NCI-H187 treated with DMSO at 0.1 percent for 48 hours (cell line): ENCODE results near the gene MRM3.
"Not testable (repeated sequence)": the region's sequence is repeated elsewhere in the genome, so short reads cannot be mapped to it uniquely, and the experiment has no call there.

ENCODE experiments used
- DNase-seq: peaks from one replicate; lab custom pipeline; 2025; lab: John Stamatoyannopoulos, UW

Gene MRM3

GRCh38 chr17:753418-753817 lies 28.7 kb upstream of the MRM3 start:
- no peak for DNase-seq

DNA sequence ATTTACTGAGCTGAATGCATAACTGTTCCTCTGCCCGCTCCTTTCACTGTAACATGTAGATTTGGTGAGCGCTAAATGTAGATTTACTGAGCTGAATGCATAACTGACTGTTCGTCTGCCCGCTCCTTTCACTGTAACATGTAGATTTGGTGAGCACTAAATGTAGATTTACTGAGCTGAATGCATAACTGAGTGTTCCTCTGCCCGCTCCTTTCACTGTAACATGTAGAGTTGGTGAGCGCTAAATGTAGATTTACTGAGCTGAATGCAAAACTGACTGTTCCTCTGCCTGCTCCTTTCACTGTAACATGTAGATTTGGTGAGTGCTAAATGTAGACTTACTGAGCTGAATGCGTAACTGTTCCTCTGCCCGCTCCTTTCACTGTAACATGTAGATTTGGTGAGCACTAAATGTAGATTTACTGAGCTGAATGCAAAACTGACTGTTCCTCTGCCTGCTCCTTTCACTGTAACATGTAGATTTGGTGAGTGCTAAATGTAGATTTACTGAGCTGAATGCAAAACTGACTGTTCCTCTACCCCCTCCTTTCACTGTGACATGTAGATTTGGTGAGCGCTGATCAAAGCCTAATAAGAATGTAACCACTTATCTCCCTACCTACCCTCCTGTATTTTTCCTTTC lies 26.7 kb upstream of the MRM3 start:
- not testable (repeated sequence) for DNase-seq

DNA sequence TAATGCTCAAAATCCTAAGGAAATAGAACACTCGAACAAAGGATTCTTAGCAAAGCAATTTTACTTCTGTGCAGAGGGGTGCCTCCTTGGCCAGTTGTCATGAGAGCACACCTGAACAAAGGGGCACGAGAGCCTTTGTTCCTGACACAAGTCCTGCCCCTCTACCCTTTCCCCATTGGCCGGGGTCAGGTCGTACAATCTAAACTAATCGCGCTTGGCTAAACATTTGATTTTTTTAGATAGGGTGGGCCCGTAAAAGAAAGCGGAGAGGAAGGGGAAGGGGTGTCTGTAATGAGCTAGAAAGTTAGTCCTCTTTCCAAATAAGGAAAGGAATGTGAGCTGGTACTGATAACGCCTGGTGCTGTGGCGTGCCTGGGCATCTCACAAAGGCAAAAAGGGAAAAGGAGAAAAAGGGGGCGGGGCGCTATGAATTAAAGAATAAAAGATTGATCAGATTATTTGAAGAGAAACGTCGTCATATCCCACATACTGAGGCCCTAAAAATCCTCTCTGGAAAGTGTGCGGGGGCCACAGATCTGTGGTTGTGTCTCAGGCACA lies 26.1 kb upstream of the MRM3 start:
- not testable (repeated sequence) for DNase-seq

- no peak for DNase-seq
These were observed 22.2 kb upstream of the MRM3 start for GRCh38 chr17:759964-760363.

DNA sequence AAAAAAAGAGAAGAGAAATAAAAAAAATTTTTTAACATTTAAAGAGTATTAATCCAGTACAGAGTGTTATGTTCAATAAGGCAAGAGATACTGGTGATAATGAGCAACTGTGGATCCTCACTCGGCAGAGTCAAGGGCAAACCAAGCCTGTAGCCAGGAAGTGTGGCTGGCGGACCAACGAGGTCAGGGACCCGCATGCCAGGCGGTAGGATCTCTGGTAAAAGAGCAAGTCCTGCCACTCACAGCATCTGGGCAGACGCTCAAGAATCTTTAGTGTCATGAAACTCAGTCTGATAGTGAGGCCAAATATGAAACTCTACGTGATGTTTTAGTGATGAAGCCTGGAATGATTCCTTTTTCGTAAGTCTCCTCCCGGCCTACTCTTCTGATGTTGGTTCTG lies 21.8 kb upstream of the MRM3 start:
- no peak for DNase-seq

- no peak for DNase-seq
These were observed 15.1 kb upstream of the MRM3 start for GRCh38 chr17:767076-767475.

DNA sequence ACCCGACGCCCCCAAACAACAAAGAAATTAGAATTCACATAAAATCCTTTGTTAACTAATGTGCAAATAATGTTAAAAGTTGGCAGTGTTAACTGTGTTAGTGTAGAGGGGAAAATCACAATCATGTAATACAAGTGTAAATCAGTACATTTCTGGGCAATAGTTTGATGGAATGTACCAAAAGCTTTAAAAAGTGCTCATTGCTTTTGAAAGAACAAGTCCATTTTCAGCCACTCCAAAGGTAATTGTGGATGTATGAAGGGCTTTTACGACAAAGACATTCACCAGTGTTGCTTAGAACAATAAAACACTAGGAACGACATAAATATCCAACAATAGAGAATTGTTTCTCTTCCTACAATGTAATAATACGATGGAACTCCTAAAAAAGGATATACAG lies 9.1 kb upstream of the MRM3 start:
- no peak for DNase-seq

DNA sequence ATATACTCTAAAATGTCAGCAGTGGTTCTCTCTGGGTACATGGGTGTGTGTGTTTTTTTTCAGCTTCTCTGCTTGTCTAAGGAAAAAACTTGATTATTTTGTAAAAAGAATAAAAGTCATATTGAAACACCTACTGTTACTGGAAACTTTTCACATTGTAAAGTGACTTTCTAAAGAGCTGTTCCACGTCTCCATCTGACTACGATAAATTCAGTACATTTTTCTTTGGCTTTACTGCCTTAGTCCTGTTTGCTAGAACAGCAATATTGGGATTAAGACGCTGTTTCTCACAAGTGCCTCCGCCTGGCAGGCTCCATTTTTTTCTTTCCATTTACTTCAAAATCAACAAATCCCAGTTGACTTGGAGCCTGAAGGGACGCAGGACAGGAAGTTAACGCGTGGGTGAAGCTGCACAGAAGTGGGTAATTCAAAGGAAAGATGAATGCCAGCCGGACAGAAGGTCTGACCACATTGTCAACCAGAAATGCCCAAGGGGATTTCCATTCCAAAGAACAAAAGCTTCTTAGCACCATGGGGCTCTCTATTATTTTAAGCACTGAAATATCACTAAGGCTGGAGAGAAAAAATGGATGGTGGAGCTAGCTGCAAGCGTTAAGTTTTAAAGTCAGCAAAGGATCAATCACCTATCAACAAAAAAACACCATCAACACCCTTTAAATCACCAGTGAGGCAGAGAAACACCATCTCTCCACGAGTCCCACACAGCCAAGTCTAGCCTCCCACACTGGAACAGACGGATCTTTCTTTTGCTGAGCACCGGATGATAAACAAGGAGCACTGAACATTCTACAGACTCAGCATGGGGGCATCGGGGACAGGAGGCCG lies 8.5 kb upstream of the MRM3 start:
- DNase-seq: no peak

GRCh38 chr17:774313-774584 lies 7.9 kb upstream of the MRM3 start:
- no peak for DNase-seq

- no peak for DNase-seq
These were observed 4.1 kb upstream of the MRM3 start for GRCh38 chr17:778096-778495.

DNA sequence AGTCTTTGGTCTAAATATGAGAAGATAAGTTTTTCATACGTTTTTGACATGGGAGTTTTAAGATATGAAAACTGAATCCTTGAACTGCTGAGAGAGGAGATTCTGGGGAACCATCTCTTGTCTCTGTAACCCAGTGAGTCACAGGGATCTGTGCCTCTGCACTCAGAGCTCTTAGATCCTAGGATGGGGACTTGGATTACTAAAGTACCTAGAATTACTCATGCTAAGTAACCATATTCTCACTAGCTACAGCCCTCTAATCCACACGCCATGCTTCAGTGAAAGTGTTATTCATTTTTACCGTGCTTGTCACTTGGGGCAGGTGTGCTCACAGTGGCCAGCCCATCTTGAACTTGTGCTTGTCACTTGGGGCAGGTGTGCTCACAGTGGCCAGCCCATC lies 2.0 kb downstream of the MRM3 start:
- DNase-seq: no peak

- DNase-seq: not testable (repeated sequence)
These were observed 3.7 kb downstream of the MRM3 start for GRCh38 chr17:785901-786300.

DNA sequence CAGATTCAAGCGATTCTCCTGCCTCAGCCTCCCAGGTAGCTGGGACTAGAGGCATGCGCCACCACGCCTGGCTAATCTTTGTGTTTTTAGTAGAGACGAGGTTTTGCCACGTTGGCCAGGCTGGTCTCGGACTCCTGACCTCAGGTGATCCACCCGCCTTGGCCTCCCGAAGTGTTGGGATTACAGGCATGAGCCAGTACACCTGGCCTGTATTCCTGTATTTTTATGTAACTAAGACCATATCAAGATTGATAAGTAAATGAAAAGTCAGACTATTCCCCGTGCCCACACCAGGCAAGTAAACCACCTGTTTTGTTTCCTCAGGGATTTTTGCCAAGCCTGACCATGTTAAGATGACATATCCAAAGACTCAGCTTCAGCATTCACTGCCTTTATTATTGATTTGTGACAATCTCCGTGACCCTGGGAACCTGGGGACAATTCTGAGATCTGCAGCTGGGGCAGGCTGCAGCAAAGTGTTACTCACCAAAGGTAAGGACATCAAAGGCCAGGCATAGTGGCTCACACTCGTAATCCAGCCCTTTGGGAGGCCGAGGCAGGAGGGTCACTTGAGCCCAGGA lies 5.6 kb downstream of the MRM3 start:
- no peak for DNase-seq

- DNase-seq: no peak
These were observed 6.4 kb downstream of the MRM3 start for GRCh38 chr17:788551-788950.

DNA sequence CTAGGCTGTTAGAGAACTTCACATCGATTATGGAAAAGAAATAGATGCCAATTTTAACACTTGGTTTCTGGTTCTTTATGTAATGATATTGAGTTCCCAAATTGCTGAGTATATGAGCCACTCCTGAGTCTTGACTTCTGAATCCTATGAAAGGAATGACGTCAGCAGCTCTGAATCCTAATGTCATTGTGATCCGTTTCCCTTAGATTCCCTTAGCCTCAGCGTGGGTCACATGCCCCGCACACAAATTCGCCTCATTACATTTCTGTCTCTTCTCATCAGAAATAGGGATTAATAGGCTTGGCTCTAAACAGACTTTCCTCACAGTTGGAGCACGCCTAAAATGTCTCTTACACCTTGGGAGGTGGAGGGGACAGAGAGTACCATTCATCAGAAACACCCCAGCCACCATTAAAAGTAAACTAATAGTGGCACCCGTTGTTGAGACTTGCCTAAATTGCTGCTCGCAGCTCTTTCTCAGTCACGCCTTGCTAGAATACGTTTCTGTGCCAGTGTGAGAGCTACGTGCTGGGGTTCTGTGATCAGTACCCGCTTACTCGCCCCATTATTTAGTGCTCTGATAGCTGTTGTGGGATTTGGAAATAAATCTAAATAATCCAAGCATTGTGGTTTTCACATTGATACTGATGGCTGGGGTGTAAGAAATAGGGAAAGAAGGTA lies 7.1 kb downstream of the MRM3 start:
- no peak for DNase-seq

GRCh38 chr17:789931-790873 lies 8.0 kb downstream of the MRM3 start:
- DNase-seq: not testable (repeated sequence)

- DNase-seq: not testable (repeated sequence)
These were observed 8.7 kb downstream of the MRM3 start for GRCh38 chr17:790874-791247.

- DNase-seq: no peak
These were observed 9.7 kb downstream of the MRM3 start for GRCh38 chr17:791829-792228.

- DNase-seq: no peak
These were observed 10.1 kb downstream of the MRM3 start for GRCh38 chr17:792277-792676.

DNA sequence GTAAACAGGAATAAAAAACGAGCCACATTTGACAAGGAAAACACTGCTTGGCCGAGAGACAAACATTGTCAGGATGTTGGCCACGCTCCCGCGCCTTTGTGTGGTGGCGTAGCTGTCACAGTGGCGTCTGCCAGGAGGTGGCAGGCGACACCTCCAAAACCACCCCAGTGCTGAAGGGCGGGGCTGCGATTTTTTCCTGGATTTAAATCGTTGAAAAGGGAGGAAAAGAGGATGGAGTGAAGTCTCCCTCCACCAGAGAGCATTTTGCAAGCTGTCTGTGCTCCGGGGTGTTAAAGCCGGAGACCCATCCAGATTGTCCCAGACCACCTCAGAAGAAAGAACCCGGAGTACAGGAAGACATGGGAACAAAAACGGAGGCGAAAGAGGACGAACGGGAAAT lies 12.7 kb downstream of the MRM3 start:
- no peak for DNase-seq

- DNase-seq: no peak
These were observed 13.1 kb downstream of the MRM3 start for GRCh38 chr17:795276-795675.

DNA sequence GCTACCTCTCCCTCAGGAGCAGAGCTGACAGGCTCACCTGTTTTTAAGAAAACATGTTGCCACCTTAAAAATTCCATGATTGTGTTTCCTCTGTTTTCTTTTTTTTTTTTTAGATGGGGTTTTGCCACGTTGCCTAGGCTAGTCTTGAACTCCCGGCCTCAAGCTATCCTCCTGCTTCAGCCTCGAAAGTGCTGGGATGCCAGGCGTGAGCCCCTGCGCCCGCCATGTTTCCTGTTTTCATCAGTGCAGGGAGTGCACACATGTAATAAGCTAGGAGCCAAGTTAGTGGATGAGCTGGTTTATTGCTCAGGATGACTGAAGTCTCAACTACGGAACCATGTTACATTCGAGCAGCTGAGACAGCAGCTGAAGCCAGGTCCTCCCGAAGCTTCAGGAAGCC lies 13.6 kb downstream of the MRM3 start:
- no peak for DNase-seq
